ENCODE results near the gene LRMDA.

Gene LRMDA

DNA sequence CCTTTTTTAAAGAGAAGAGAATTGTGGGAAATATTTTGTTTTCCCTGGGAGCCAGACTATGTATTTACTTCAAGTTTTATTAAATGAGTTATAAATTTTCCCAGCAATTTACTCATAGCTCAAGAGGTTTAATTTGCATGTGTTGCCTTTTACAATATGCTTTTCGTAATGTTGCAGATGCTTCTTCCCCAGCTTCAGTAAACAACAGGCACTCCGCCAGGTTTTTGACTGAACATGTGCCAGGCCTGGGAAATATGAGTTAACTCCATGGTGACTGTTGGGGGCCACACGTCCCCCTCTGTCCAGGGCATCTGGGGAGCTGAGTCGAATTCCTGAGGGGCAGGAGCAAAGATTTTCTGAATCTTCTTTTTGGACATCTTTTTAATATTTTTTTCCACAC is 545.7 kb downstream of the LRMDA start:
- DNase-seq, result no peak

DNA sequence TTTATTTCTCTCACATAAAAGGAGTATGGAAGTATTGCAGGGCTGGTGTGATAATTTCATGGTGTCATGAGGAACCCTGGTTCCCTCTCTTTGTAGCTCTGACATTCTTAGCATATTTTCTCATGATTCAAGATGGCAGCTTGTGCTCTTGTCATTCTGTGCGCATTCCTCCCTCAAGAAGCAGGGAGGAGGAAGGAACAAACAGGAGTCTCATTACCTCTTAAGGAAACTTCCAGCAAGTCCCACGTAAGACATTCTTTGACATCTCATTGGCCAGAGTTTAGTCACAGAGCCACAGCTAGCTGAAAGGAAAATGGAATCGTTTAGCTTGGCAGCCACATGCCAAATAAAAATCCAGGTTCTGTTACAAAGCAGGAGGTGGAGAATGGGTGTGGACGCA is 546.8 kb downstream of the LRMDA start:
- no peak for DNase-seq

DNA sequence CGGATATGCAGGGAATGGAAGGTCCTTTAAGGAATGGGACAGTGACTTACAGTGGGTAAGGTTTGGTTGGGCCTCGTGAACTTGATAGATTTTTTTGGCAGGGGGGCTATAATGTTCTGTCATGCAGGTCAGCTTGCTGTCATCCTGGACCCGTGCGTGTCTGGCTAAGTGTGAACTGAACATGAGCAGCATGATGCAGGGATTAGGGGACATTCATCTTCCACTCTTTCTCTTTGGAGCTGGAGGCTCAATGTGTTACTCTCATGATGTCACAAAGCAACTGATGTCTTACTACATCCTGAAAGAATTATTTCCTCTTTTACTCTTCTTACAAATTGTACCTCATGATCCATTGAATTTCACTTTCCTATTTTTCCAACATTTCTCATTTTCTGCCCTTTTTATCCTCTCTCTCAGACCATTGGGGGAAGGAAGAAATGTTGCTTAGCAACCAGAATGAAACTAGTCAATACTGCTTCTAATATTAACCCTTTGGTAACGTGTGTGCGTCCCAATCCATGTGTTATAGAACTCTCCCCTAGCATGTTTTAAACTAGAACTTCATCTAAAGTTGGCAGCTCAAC is 549.1 kb downstream of the LRMDA start:
- DNase-seq, result no peak

GRCh38 chr10:75982611-75983369 is 551.4 kb downstream of the LRMDA start:
- DNase-seq, result no peak

GRCh38 chr10:75984067-75984466 is 552.6 kb downstream of the LRMDA start:
- no peak for DNase-seq

DNA sequence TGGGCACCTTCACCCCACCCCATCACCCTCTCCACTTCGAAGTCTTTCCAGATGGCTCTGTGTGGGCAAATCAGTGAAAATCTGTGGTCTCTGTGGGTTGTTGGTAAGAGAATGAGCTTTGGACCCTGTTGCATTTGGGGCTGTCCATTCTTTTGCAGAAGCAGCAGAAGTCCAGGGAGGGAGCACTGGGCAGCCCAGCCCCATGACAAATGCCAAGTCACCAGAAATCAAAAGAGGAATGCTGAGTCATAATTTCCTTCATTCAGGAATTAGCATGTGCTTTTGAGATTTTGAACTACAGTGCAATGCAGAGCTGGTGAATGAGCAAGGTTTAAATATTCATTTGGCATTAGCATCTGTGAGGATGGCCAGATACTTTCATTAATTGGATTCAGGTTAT is 556.2 kb downstream of the LRMDA start:
- no peak for DNase-seq

GRCh38 chr10:75994357-75995040 is 563.1 kb downstream of the LRMDA start:
- no peak for DNase-seq

DNA sequence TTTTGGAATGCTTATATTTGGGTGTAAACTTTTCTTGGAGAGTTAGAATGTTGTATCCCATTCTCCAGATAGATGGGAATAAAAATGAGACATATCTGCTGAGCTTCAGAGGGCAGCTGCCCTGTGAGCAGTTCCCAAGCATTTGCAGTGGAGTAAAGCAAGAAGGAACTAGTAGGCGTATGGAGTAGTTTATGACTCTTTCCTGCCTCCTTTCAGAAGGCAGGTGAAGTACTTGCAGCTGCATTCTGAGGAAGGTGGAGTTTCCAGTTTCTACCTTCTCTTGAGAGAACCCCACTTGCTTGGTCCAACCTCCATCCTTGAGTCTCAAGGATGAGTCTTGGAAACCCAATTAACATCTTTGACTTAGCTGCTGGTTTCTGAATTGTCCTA is 563.6 kb downstream of the LRMDA start:
- DNase-seq, result no peak

DNA sequence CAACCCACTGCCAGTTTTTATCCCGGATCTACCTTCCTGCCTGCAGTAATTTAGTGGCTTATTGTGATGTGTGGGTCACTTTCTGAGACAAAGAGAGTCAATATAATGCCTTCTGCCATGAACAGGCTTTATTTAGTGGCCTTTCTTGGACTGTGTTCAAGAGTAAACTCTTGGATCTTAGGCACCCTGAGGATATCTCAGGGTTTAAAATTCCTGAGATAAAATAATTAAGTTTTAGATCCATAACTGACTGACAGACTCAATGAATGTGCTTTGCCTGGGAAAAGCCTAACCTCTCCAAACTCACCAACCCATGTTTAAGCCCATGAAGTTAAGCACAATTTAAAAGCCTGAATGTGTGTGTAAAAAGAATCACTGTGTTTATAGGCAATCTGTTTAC is 564.3 kb downstream of the LRMDA start:
- DNase-seq, result no peak

DNA sequence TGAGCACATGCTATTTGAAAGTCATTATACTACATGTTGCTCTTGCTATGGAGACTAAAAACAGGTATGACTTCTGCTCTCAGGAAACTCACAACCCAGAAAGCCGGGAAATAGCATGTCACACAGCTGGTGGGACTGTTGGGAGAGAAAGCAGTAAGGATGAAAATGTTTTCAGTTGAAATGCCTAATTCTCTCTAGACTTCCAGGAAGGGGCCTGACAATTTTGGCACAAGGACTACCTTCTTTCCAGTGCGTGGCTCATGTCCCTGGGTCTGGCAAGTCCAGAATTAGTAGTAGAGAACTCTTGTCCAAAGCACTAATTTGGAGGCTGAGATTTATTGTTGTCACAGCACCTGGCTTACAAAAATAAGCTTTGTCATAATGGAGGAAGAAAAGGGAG is 567.6 kb downstream of the LRMDA start:
- no peak for DNase-seq

- DNase-seq, result no peak
Measured at GRCh38 chr10:75999515-76000209, 568.2 kb downstream of the LRMDA start.

GRCh38 chr10:76000550-76000949 is 569.1 kb downstream of the LRMDA start:
- no peak for DNase-seq

- no peak for DNase-seq
Measured at GRCh38 chr10:76001019-76001418, 569.6 kb downstream of the LRMDA start.

GRCh38 chr10:76001461-76001860 is 570.0 kb downstream of the LRMDA start:
- no peak for DNase-seq

DNA sequence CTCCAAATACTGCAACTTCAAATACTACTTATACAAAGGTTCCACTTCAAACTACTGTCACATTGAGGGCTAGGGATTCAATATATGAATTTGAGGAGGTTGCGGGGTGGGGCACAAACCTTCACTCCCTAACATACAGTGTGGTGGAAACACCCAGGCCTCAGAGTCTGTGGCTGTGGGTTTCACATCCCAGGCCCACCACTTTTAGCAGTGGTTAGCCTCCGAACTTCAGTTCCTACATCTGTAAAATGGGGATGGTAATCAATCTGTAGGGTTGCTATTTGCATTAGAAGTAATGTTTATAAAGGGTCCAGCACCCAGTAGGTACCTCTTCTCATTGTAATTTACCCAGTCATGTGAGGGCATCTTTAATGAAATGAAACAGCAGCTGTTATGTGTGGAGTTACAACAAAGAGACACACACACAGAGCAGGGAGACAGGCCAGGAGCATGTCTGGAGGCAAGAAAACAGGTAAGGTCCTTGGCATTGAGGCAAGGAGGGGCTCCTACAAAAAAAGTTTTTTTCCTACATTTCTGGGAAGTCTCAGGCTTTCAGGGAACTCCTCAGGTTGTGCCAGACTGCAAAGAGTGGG is 570.9 kb downstream of the LRMDA start:
- DNase-seq, result no peak

- no peak for DNase-seq
Measured at GRCh38 chr10:76007667-76008181, 576.3 kb downstream of the LRMDA start.

GRCh38 chr10:76009531-76009930 is 578.1 kb downstream of the LRMDA start:
- no peak for DNase-seq

GRCh38 chr10:76010703-76011102 is 579.3 kb downstream of the LRMDA start:
- no peak for DNase-seq

DNA sequence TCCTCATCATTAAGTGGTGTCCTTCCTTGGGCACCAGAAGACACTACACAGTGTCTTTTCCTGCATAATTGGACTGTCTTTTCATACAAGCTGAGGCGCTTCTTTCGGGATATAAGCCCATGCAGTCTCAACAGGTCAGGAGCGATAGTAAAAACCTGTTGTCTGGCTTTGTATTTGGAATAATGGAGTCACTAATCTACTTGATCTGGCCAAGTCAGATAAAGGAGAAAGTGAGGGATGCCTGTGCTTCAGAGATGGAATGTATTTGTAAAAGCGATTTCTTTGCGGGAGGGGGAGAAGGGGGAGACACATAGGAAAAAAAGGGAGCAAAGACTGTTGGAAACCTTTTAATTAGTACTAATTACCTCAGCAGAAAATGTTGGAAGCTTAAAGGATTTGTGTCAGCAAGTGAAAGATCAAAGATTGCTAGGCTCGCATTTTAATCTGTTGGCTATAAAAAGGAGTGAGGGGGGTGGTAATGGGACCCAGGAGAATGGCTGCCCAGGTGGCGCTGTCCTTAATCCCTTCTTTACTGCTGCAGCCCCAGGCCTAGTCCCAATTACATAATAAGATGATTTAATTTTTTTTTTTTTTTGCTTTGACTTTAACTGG is 581.4 kb downstream of the LRMDA start:
- DNase-seq, result no peak

DNA sequence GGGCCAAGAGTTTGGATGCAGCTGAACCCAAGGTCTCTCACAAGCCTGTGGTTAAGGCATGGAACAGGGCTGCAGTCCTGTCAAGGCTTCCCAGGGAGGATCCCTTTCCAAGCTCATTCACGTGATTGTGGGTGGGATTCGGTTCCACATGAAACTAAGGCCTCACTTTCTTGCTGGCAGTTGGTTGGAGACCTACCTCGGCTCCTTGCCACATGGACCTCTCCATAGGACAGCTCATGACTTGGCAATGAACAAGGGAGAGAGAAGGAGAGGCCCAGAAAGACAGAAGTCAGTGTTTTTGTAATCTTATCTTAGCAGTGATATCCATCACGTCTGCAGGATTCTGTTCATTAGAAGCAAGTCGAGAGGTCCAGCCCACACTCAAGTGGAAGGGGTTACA is 583.8 kb downstream of the LRMDA start:
- no peak for DNase-seq

DNA sequence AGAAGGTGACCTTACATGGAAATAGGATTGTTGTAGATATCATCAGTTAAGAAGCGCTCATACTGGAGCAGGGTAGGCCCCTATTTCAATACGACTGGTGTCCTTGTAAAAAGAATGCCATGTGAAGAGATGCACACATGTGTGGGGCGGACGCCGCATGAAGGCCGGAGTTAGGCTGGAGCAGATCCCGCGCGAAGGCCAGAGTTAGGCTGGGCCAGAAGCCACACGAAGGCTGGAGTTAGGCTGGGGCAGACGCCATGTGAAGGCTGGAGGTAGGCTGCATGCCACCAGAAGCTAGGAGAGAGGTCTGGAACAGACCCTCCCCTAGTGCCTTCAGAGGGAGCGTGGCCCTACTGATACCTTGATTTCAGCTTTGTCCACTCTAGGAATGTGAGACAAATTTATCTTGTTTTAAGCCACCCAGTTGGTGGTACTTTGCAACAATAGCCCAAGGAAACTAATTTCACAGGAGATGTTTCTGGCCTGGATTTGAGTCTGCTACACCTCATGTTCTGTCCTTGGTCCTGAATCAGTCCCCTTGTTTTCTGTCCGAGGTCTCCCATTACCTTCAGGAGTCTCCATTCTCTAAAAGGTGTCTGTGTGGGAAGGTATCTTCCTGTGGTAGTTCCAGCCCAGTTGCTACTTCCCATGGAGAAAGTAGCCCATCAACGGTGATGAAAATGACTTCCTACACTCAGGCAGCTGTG is 585.8 kb downstream of the LRMDA start:
- DNase-seq, result no peak
